Caki2 (cell line): ENCODE data around the gene AFTPH. TPM values are rescaled to one million over a fixed set of nuclear protein-coding genes. Genes with fewer than 3 reads are reported as not detected.

Experiments used
- DNase-seq: peaks from one replicate; pipeline ENCODE4 v3.0.0-alpha.2; 2015; ENCODE audit warnings: low read depth
- in situ Hi-C: cut with HindIII; loops from 2 replicates; pipeline ENCODE4 v1.10.0; 2016; ENCODE audit warnings: low sequenced_read_pairs, low pct_unique_long_range_greater_than_20kb, mixed read lengths
- total RNA-seq: library from RNA; depleted of rRNA; stranded (reverse); fragments of >200 nt; shearing (Covaris generic); gene quantifications from 2 replicates; pipeline ENCODE4 v1.2.3, GENCODE V29; 2014; ENCODE audit warnings: low replicate concordance

Gene AFTPH
- total RNA-seq, 1 experiment from 2014 or later: 23.9 TPM

- DNase-seq: no peak
- in situ Hi-C loops: no loop called here
Measured at GRCh38 chr2:64601034-64601754, 77.1 kb downstream of the AFTPH start.

GRCh38 chr2:64601785-64602391 lies 77.8 kb downstream of the AFTPH start:
- no peak for DNase-seq
- in situ Hi-C loops: no loop called here

GRCh38 chr2:64602436-64602835 lies 78.3 kb downstream of the AFTPH start:
- no peak for DNase-seq
- in situ Hi-C loops: no loop called here

- in situ Hi-C loops: no loop called here
- DNase-seq: no peak
Measured at GRCh38 chr2:64604155-64604554, 80.0 kb downstream of the AFTPH start.

GRCh38 chr2:64605026-64605471 lies 80.9 kb downstream of the AFTPH start:
- in situ Hi-C loops: no loop called here
- no peak for DNase-seq

- DNase-seq: no peak
- in situ Hi-C loops: no loop called here
Measured at GRCh38 chr2:64605991-64606478, 81.9 kb downstream of the AFTPH start.

- in situ Hi-C loops: no loop called here
- peak; percentile 88 for DNase-seq
Measured at GRCh38 chr2:64606479-64607363, 82.6 kb downstream of the AFTPH start.

GRCh38 chr2:64607381-64608304 lies 83.5 kb downstream of the AFTPH start:
- in situ Hi-C loops: no loop called here

GRCh38 chr2:64608867-64609226 lies 84.7 kb downstream of the AFTPH start:
- in situ Hi-C loops: no loop called here
- no peak for DNase-seq

More at GRCh38 chr2:64607381-64608304, 83.5 kb downstream of the AFTPH start:
- no peak for DNase-seq

GRCh38 chr2:64609227-64609941 lies 85.3 kb downstream of the AFTPH start:
- peak; percentile 30 for DNase-seq
- in situ Hi-C loops: no loop called here

- in situ Hi-C loops: no loop called here
- no peak for DNase-seq
Measured at GRCh38 chr2:64609942-64610281, 85.8 kb downstream of the AFTPH start.

- in situ Hi-C loops: no loop called here
- no peak for DNase-seq
Measured at GRCh38 chr2:64610316-64610855, 86.3 kb downstream of the AFTPH start.

- in situ Hi-C loops: no loop called here
Measured at GRCh38 chr2:64612575-64613195, 88.6 kb downstream of the AFTPH start.

GRCh38 chr2:64613276-64613675 lies 89.1 kb downstream of the AFTPH start:
- DNase-seq: no peak
- in situ Hi-C loops: no loop called here

More at GRCh38 chr2:64612575-64613195, 88.6 kb downstream of the AFTPH start:
- no peak for DNase-seq

- DNase-seq: no peak
- in situ Hi-C loops: no loop called here
Measured at GRCh38 chr2:64615192-64615763, 91.2 kb downstream of the AFTPH start.

GRCh38 chr2:64615844-64616536 lies 91.9 kb downstream of the AFTPH start:
- in situ Hi-C loops: no loop called here
- DNase-seq: no peak
